HG03280 (cell line): Measurements from ENCODE around the gene TNS1.

Source experiments
- ATAC-seq: cut with Tn5 transposase; IDR thresholded peaks from one replicate; pipeline ENCODE4 v1.9.1; 2021; ENCODE audit warnings: mild to moderate bottlenecking, moderate library complexity; ENCODE audit not compliant: unreplicated experiment

TNS1 gene

DNA sequence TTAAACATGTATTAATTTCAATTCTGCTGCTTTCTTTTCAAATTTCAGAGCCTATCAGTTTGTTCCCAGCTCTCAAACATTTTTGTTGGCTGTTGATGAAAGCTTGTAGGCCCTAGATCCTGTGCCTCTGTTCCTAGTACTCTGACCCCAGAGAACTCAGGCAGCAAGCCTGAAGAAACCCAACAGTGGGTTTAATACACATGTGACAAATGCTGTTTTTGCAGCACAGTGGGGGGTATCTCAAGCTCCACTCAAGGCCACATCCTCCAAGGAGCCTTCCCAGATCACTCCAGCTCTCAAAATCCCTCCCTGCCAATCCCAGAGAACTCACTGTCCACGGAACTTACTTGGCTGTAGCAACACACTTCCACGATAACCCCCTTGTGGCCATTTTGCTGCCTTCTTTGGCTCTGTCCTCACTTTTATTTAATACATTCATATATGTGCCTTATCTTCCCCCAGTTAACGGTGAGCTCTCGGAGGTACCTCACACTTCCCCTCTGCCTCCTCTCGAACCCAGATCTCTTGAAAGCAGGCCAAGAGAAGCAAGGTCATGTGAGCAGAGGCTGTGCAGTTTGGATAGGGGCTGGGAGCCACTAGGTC, 122.4 kb downstream of the TNS1 start:
- no peak for ATAC-seq

DNA sequence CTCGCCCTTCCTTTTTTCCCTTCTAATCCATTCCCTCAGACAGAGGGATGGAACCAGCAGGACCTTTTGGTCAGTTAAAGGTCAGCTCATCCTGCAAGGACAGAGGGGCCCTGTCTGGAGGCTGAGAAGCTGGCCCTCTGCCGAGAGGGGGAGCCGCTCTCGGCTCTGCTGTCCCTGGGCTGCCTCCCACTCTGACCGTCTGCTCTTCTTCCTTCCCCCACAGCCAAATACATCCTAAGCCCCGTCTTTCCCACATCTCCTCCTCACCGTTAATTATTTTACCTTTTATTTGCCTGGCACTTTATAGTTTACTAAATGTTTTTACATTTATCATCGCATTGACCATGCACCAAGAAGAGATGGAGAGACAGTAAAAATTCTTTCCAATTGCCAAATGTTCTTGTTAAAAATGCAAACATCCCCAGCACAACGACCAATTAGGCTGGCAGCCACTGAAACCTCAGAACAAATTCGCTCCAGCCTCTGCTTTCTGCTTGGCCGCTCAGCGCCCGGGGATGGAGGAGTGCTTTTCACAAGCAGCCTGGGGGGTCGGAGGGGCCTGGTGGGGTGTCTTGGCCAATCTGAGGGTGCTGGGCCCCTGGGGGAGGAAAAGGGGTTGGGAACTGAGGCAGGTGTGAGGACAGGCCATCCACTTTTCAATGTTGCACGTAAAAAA, 123.7 kb downstream of the TNS1 start:
- no peak for ATAC-seq

DNA sequence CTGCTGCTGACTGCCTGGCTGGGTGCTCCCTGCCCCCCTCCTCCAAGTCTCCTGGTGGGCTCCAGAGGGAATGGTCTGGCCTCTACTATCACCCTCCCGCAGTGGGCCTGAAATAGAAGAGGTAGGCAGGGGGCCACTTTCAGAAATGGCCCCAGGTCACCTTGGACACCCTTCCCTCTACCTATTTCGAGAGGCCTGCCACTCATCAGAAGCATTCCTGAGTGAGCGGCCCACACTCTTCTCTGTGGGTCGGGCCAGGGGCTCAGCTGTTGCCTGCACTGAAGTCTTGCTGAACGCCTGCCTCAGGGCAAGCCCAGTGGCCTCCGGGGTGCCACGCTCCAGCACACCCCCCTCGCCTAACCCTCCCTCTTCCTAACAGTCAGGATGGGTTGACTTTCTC, 124.9 kb downstream of the TNS1 start:
- no peak for ATAC-seq

DNA sequence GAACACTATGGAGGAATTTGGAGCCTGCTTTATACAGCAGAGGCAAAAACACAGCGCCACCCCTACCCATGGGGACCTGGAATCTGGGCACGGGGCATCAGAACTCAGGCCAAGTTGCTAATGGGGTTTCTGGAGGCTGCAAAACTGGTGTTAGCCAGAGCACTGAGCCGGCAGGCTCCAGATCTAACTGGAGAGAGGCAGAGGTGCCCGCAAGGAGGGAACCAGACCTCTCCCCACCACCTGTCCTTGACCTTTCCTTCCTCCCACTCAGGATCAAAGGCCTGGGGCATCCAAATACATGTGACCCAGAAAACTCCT, 126.6 kb downstream of the TNS1 start:
- ATAC-seq = no peak

DNA sequence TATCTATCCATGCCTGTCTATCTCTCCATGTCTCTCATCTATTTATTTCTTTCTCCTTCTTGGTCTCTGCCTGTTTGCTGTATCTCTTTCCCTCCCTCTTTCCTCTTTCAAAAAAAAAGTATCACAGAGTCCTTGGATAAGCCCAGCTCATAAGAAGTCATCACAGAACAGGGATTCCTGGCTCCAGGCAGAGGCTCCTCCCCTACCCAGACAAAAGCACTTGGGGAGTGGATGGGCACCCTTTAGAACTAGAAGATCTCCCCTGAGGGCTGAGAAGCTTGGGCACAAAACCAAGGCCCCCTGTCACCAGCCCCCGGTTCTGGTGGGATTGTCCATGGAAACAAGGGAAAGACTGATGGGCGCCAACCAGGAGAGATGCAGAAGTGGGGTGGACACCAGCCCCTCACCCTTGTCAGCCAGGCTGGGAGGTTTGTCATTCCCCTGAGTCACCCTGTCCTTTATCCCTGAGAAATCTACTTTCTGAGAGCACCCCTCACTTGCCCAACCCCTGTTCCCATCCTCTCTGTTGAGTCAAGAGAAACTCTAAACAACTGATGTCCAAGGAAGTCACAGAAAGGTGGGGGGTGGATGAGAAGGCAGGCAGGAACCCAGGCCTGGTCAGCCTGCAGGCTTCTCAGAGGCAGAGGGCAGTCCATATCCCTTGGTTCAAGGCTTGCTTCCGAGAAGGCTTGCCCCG, 127.1 kb downstream of the TNS1 start:
- ATAC-seq = no peak

DNA sequence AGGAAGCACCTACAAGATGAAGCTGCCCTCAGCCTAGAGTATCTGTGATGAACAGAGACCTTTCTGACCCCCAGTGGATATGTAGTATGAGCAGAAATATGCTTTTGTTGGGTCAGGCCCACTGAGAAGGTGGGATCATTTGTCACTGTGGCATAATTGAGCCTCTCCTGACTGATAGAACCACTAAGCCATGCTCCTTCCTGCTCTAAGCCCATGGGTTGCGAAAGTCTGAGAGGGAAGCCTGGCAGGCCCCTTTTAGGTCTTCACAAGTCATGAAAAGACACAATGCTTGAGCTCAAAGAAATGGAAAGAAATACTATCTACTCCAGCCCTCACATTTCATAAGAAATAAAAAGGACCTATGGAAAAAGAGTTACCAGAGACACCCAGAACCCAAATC, 127.7 kb downstream of the TNS1 start:
- ATAC-seq = no peak

DNA sequence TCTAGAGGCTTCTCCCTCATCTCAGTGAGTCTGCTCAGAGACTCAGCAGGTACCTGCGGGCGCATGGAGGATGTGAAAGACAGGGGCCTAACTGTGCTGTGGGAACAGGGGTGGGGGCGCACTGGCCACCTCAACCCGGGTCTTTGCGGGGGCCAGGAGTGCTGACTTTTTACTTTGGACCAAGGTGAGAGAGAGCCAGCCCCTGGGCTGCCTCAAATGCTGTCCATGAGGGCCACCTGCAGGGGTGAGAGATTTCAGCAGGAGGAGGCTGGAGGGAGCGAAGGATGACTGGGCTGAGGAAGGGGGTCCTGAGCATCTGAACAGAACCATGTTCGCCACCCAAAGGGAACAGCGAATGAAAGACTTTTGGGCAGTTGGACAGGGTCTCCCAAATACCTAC, 129.4 kb downstream of the TNS1 start:
- ATAC-seq = no peak

DNA sequence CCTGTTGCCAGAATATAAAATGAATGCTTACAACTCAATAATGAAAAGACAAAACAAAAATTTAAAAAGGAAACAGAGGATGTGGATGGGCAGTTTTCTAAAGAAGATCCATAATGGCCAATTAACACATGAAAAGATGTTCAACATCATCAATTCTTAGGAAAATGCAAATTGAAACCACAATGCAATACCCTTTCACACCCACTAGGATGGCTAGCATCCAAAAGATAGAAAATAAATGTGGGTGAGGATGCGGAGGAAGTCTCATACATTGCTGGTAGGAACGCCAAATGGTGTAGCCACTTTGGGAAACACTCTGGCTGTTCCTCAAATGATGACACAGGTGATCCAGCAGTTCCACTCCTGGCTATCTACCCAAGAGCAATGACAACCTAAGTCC, 130.5 kb downstream of the TNS1 start:
- ATAC-seq = no peak

DNA sequence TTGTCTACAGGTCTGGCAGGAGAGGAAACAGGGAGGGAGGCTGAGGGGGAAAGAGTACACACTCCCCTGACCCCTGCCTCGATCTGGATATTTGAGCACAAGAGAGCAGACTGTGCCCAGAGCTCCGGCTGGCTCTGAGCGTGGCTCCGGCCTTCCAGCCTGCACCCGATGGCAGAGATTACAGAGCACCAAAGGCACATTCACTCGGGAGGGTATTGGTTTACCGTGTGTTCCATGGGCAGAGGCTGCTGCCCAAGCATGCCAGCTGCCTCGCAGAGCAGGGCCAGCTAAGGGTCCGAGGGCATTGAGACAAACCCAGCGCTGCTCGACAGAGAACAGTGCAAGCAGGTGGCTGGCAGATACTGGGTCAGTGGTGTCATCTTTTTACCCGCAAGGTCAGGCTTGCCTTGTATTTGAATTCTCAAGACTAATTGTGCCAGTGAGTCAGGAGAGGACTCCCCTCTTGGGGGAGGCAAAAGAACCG, 132.2 kb downstream of the TNS1 start:
- no peak for ATAC-seq

DNA sequence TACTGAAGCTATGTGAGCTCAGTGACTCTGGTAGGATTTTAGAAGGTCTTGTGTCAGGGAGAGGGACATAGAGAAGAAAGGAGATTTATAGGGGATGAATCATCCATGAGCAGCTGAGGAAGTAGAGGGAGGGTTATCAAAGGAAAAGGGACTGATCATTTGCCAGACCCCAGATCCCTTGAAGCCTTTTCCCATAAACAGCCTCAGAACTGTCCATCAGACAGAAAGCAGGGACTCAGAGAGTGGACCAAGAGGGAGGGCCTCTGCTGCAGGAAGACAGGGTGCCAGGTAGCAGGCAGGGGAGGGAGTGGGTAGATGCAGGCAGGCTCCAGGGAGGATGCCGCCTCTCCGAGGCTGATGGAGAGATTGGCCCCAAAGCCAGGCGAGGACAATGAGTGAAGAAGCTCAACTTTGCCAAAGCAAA, 133.9 kb downstream of the TNS1 start:
- ATAC-seq = no peak

DNA sequence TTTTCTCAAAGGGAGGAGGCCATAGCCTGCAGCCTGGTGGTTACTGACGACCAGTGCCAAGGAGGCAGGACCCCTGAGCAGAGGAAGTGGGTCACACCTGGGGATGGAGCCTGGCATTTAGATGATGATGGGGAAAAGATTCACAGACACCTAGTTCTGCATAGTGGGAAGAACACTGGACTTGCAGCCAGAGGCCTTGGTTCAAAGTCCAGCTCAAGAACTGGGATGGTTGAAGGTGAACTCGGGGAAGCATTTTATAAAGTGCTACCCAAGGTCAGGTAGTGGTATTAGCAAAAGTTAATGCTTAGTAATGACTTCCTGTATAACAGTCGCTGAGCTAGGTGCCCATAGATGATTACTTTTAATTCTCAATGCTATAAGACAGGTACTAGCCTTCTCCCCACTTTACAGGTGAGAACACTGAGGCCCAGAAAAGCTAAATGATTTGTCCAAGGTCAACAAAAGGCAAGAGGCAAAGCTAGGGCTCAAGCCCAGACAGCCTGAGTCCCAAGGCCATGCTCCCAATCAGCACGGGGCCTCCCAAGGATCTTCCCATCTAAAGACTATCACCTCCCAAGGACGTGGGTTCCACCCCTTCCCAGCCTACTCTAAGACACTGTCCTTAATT, 134.4 kb downstream of the TNS1 start:
- no peak for ATAC-seq

DNA sequence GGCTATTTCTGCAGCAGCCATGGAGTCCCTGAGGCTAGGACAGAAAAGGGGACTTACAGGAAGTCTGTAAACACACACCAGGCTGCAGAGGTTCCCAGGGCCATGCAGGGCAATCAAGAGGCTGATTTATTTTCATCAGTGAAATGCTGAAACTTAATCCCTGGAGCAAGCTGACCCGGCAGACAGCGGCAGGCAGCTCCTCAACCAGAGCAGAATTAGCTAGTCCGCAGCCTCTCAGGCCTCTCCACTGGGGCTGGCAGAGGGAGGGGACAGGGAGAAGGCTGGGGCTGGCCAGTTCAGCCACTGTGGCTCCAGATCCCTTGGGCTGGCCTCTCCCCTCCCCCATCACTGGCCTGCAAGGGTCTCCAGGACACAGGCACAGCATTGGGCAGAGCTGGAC, 136.3 kb downstream of the TNS1 start:
- no peak for ATAC-seq

DNA sequence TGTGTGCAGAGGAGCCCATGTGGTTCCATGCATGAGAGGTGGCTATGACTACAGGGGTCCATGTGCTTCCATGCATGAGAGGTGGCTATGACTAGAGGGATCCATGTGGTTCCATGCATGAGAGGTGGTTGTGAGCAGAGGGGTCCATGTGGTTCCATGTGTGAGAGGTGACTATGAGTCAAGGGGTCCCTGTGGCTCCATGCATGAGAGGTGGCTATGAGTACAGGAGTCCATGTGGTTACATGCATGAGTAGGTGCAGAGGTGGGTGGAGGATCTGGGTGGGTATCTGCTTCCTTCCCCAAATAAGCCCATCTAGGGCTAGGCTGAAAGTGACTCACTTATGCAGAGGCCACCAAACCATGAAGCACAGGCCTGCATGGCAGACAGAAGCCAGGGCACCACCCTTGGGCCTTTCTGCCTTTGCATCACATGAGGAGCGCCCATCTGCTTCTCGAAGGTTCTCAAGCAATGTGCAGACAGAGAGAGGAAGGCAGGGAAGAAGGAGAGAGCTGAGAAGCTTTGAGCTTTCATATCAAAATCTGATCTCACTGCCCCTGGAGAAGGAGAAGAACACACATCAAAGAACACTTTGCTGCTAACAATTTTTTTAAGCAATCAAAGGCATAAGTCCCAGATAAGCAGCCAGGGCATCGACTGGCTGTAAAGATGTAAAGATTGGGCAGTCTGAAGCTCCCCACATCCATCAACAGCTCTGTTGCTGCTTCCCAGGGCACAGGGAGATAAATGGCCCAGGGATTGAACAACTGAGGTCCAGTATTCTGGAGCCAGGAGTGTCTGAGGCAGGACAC, 137.6 kb downstream of the TNS1 start:
- ATAC-seq = no peak

DNA sequence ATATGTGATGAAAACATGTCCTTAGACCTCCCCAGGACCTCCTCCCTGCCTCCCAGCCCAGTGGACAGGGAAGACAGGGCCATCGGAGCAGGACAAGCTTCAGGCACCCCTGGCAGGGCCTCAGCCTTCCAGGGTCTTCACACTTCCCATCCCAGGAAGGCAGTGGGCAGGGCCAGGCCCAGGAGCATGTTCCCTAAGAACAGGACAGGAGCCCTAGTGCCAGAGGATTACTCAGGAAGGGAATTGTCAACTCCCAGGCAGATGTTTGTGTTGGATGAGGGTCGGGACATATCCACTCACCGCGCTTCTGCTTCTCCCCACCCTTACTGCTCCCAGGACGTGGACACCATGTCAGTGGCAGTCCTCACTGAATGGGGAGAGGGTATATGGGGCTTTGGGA, 138.9 kb downstream of the TNS1 start:
- no peak for ATAC-seq

DNA sequence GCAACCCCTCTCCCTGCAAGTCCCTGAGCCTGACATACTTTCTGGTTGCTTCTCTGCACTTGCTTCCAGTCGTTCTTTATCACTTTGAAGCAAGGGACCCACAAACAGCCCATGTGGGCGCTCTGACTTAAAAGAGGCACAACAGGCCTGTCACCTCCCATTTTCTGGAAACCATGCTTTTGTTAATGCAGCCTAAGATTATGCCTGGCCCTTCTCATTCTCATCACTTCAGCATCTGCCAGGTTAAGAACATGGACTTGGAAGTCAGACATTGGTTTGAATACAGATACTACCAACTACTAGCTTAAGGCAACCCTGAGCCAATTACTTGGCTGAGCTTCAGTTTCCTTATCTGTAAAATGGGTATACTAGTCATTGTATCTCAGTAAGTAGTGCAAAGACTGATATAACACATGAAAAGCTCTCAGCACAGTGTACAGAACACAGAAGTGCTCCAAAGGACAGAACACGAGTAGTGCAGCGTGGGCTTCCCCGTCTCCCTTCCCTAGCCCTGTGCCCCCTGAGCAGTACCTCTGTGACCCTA, 141.4 kb downstream of the TNS1 start:
- ATAC-seq = no peak

DNA sequence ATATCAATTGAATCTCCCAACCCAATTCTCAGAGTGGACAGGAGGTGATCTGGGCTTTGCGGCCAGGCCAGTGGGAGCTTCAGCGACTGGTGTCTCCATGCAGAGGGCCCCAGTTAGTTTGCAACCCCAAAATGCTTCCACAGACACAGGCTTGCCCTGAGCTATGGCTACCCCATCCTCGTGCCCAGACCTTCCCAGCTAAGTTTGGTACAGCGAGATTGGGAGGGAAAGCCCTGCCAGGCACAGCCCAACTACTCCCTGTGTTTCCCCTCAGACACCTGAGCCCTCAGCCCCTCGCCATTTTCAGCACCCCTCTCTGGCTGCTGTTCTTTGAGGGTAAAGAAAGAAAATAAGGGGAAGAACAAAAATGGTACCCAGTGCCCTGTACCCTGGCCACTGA, 142.9 kb downstream of the TNS1 start:
- ATAC-seq = no peak

DNA sequence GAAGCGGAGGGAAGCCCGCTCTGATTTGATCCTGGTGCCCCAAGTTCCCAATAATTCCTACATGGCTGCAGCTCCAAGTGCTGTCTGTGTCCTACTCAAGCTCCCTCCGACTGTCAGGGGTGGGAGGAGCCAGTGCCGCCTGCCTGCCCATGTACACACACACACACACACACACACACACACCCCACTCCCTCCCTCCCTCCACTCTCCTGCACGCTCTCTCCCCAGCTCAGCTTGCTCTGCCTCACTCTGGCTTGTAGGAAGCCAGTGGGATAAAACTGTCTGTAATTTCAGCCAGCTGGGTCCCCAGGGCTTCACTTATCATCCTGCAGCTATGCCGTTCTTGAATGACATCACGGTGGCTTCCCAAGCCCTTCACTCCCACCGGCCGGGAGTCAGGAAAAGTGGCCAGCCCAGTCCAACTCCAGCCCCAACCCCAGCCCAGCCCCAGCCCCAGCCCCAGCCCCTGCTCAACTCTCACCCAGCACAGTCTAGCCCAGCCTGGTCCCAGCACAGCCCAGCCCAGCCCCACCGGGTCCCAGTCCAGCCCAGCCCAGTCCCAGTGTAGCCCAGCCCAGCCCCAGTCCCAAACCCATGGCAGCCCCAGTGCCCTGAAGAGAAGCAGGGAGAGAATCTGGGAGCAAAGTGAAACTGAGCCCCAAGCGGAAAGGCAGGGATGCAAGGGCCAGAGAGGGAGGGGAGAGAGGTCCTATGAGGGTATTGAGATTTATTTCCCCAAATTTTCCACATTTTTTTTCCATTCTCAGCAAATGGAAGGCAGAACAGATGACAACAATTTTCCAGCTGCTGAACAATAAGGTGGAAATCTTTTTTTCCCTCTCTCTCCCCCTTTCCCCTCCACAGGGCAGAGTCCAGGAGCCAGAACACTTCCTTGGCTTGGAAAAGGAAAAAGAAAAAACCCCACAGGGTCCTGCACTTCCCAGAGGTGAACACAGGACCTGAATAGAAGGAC, 144.0 kb downstream of the TNS1 start:
- ATAC-seq = no peak

DNA sequence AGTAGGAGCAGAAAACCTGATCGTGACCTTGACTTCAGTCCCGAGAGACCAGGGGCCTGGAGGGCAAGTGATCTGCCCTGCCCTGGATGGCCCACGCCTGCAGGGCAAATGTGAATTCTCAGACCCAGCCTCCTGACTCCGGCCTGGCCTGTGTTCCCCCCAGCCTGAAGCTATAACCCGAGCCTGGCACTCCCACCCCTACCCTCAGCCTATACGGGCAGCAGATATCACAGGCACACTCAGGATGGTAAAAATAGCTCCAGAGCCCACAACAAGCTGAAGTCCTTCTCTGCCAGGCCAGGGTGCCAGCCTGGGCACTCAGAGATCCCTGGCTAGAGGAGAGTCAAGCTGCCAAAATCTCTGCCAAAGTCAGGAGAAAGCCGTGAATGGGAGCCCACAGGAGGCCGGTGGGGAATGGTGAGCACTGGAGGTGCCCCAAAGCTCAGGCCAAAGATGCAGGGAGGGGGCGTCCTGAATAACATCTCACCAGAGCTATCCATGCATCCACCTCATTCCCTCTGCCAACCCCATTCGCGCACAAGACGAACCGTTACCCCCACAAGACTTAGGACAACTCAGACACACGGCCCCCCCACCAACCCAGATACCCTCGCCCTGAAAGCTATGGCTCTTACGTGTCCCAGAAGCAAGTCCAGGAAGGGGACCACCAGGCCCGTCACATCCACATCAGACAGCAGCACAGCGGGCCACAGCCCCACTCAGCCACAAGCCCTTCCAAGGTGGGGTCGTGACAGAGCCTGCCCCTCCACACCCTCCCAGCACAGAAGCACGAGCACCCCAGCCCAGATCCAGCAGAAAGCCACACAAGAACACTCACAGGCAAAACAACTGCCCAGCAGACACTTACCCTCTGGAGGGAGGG, 144.9 kb downstream of the TNS1 start:
- no peak for ATAC-seq

DNA sequence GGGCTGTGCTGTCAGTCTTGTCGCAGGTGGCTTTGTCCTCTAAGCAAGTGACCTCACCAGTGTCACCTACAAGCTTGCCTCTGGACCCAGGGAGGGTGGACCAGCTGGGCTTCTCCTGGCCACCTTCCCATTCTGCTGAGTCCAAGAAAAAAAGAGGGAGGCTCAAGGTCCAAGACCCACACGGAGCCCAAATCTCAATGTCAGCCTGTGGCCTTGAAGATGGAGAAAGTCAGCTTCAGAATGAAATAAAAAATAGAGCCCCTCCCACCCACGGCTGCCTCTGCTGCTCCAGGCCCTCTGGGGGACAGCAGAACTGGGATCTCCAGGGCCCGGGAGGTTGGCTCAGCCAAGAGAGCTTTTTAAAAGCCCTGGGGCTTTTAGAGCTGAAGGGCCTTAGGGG, 145.9 kb downstream of the TNS1 start:
- no peak for ATAC-seq
